ENCODE measurements around the gene INHBA. TPM values are rescaled to one million over a fixed set of nuclear protein-coding genes. Genes with fewer than 3 reads are reported as not detected.

Gene INHBA
- total RNA-seq, 3 donors from 2014 or later = 0.59 to 2.0 (median 0.64) TPM

GRCh38 chr7:41652267-41652666, 50.6 kb downstream of the INHBA start:
- Histone ChIP-seq H3K4me1 (no peaks in the 10 kb centered on the region), H3K36me3 (no peaks in the 10 kb centered on the region), H3K9me3 (no peaks in the 10 kb centered on the region), H3K27ac (no peak overlapping the region), H3K27me3 (no peaks in the 10 kb centered on the region), H3K4me3 (no peak overlapping the region)
- TF ChIP-seq POLR2AphosphoS5 (IDR thresholded peaks at IDR 0.05) = no peak
- no peak for TF ChIP-seq POLR2A (IDR thresholded peaks at IDR 0.05)
- no peak for TF ChIP-seq CTCF (IDR thresholded peaks at IDR 0.05)
- intact Hi-C loops (cut with DNase I; ENCODE audit: low total_unique reads) = no loop called here
- DNase-seq (ENCODE audit: low spot score in 2 of 2) = no peak

- TF ChIP-seq POLR2A (IDR thresholded peaks at IDR 0.05) = no peak
- TF ChIP-seq POLR2AphosphoS5 (IDR thresholded peaks at IDR 0.05) = no peak
- no peak for TF ChIP-seq CTCF (IDR thresholded peaks at IDR 0.05)
- Histone ChIP-seq H3K9me3 (no peaks in the 10 kb centered on the region), H3K27ac (no peak overlapping the region), H3K4me3 (no peak overlapping the region), H3K27me3 (no peaks in the 10 kb centered on the region), H3K36me3 (no peaks in the 10 kb centered on the region), H3K4me1 (no peaks in the 10 kb centered on the region)
- DNase-seq (ENCODE audit: low spot score in 2 of 2) = no peak
- intact Hi-C loops (cut with DNase I; ENCODE audit: low total_unique reads) = no loop called here
These were observed 54.4 kb downstream of the INHBA start for GRCh38 chr7:41648501-41648900.

GRCh38 chr7:41643616-41644015, 59.3 kb downstream of the INHBA start:
- no peaks in the 10 kb centered on the region for H3K4me1 ChIP-seq
- TF ChIP-seq POLR2AphosphoS5 (IDR thresholded peaks at IDR 0.05) (no peak), CTCF (IDR thresholded peaks at IDR 0.05) (no peak), POLR2A (IDR thresholded peaks at IDR 0.05) (no peak)
- no peak overlapping the region for H3K27ac ChIP-seq
- H3K36me3 ChIP-seq = no peaks in the 10 kb centered on the region
- no peak overlapping the region for H3K4me3 ChIP-seq
- no peaks in the 10 kb centered on the region for H3K9me3 ChIP-seq
- no peaks in the 10 kb centered on the region for H3K27me3 ChIP-seq
- no peak for DNase-seq (ENCODE audit: low spot score in 2 of 2)
- intact Hi-C loops (cut with DNase I; ENCODE audit: low total_unique reads) = no loop called here

- H3K27ac ChIP-seq = no peak overlapping the region
- TF ChIP-seq POLR2A (IDR thresholded peaks at IDR 0.05) (no peak), POLR2AphosphoS5 (IDR thresholded peaks at IDR 0.05) (no peak), CTCF (IDR thresholded peaks at IDR 0.05) (no peak)
- H3K36me3 ChIP-seq = no peaks in the 10 kb centered on the region
- H3K9me3 ChIP-seq = no peaks in the 10 kb centered on the region
- DNase-seq (ENCODE audit: low spot score in 2 of 2) = no peak
- H3K4me3 ChIP-seq = no peak overlapping the region
- intact Hi-C loops (cut with DNase I; ENCODE audit: low total_unique reads) = no loop called here
- H3K4me1 ChIP-seq = no peaks in the 10 kb centered on the region
- no peaks in the 10 kb centered on the region for H3K27me3 ChIP-seq
These were observed 61.2 kb downstream of the INHBA start for GRCh38 chr7:41641665-41642014.

- H3K4me1 ChIP-seq = no peaks in the 10 kb centered on the region
- H3K4me3 ChIP-seq = no peak overlapping the region
- intact Hi-C loops (cut with DNase I; ENCODE audit: low total_unique reads) = no loop called here
- H3K27me3 ChIP-seq = no peaks in the 10 kb centered on the region
- DNase-seq (ENCODE audit: low spot score in 2 of 2) = no peak
- no peaks in the 10 kb centered on the region for H3K36me3 ChIP-seq
- TF ChIP-seq POLR2A (IDR thresholded peaks at IDR 0.05) (no peak), CTCF (IDR thresholded peaks at IDR 0.05) (no peak), POLR2AphosphoS5 (IDR thresholded peaks at IDR 0.05) (no peak)
- H3K27ac ChIP-seq = no peak overlapping the region
- H3K9me3 ChIP-seq = no peaks in the 10 kb centered on the region
These were observed 61.8 kb downstream of the INHBA start for GRCh38 chr7:41641011-41641664.

Data from breast epithelium (tissue), 4 donors.